HEK293T (cell line): ENCODE results near the gene C17orf78.

Source experiments
- FOXA1 ChIP-seq: fragments of 450-650 bp; IDR thresholded peaks from 2 replicates; pipeline ENCODE4 v1.6.1; 2016; ENCODE audit warnings: mild to moderate bottlenecking
- ZNF384 ChIP-seq: fragments of 450-650 bp; IDR thresholded peaks from 2 replicates; pipeline ENCODE4 v1.6.1; 2016

DNA sequence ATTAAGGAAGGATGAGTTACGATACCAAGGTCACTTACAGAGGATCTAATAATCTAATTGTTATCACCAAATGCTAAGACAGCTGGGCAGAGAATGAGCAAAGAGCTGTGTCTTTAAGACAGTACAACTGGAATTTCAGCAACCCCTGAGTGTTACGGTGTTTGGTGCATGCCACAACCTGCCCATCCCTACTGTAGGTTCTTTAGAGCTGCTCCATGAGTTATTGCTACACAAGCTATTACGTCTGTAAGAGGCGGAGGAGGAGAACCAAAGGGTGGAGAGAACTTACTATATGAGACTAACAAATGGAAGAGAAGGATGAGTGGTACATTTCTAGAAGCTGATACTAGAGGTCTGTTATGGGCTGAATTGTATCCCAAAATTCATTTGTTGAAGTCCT is 14.2 kb upstream of the C17orf78 start:
- TF ChIP-seq FOXA1 = no peak
- TF ChIP-seq ZNF384 = no peak
